ENCODE data around the gene LAMA5. TPM values are rescaled to one million over a fixed set of nuclear protein-coding genes. Genes with fewer than 3 reads are reported as not detected.

Gene LAMA5
- total RNA-seq, 1 donor from 2014 or later: 90.5 TPM

GRCh38 chr20:62331347-62331746, 35.8 kb downstream of the LAMA5 start:
- DNase-seq (ENCODE audit: low read depth): no peak

- DNase-seq (ENCODE audit: low read depth): no peak
These were observed 36.4 kb downstream of the LAMA5 start for GRCh38 chr20:62330576-62331317.

DNA sequence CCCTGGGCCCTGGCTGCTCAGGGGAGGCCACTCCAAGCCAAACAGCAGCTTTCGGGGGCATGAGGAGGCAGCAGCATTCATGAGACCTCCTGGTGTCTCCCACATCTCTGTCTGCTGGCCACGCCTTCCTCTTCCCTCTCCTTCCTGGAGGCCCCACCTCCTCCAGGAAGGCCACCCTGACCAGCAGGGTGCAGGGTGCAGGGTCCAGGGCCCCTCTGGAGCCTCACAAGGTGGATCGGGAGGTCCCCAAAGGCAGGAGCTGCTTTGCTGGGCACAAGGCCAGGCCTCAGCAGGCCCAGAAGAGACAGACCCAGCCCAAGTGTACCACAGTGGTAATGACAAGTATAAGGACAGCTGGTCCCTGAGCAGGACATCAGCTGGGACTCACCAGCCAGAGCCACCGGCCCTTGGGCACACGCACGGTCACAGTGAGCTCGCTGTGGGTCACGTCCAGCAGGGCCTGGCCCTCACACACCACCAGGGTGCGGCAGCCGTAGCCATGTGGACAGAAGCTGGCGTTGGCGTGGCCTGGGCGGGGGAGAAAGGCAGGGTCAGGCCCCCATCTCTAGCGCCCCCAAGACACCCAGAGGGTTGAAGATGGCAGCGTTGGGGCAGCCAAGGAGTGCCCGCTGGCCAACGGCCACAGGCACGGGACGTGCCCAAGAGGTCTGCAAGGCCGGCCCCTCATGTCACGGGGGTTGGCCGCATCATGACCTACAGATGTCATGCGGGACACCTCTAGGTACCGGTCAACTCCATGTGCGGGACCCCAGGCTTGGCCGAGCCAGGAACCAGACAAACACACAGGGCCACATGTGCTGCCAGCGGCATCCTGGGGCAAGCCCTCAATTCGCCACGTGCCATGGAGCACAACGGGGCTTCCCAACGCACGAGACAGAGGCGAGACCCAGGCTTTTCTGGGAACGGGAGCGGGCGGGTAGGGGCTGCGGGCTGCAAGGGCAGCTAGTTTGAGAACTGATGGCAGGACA, 37.4 kb downstream of the LAMA5 start:
- DNase-seq (ENCODE audit: low read depth): no peak

DNA sequence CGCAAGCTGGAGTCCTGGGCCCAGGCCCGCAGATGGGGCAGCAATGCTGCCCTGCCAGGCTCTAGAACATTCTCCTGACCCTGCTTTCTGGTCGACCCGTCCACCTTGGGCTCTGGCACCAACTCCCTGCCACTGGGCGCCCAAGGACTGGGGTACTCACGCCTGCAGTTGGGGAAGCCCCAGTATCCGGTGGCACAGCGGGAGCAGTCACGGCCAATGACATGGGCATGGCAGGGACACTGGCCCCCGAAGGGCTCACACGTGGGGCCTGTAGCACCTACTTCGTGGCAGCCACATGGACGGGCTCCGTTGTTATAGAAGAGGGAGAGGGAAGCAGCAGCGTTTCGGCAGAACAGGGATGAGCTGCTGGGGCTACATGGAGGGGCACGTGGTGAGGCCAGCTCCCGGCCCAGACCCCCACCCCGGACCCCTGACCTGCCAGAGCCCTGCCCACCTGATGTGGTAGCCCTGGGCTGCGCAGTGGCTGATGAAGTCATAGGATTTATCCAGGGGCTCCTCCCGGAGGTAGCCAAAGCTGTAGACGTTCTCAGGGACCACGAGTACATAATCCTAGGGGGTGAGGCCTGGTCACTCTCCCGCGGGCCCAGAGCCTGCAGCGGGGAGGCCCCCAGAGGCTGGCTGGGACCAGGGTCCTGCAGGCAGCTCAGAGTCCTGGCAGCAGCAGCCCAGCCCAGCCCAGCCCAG, 38.3 kb downstream of the LAMA5 start:
- no peak for DNase-seq (ENCODE audit: low read depth)

GRCh38 chr20:62327726-62328495, 39.2 kb downstream of the LAMA5 start:
- no peak for DNase-seq (ENCODE audit: low read depth)

DNA sequence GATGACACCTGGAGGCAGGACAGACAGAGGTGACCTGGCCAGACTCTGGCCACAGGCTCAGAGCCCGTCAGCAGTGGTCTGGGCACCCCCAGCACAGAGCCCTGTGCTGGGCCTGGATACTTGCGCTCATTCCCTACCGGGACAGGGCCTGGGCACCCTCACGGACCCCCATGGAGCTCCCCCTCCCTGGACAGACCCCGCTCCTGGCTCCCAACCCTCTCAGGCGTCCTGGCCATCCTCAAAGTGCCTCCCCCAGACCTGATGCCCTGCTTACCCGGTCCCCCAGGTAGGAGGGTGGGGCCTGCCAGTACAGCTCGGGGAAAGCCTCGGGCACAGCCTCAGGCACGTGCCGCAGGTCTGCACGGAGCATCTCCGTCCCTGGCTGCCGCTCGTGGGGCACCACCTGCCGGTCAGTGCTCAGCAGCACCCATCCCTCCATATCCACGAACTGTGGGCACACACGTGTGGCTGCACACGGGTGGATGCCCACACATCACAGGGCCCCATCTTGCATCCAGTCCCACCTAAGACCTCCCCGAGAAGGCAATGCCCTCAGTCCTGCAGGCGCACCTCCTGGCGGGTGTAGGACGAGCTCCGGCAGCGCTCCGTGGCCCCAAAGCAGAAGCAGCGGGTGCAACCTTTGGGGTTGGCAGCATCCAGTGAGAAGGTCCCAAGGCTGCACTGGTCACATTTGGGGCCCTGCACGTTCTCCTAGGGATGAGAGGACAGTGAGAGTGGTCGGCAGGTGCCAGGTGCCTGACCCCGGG, 40.0 kb downstream of the LAMA5 start:
- DNase-seq (ENCODE audit: low read depth): no peak

- no peak for DNase-seq (ENCODE audit: low read depth)
These were observed 40.6 kb downstream of the LAMA5 start for GRCh38 chr20:62326559-62326958.

- no peak for DNase-seq (ENCODE audit: low read depth)
These were observed 41.8 kb downstream of the LAMA5 start for GRCh38 chr20:62325172-62325905.

- no peak for DNase-seq (ENCODE audit: low read depth)
These were observed 42.9 kb downstream of the LAMA5 start for GRCh38 chr20:62323980-62324906.

- no peak for DNase-seq (ENCODE audit: low read depth)
These were observed 43.7 kb downstream of the LAMA5 start for GRCh38 chr20:62323146-62323979.

- DNase-seq (ENCODE audit: low read depth): no peak
These were observed 44.5 kb downstream of the LAMA5 start for GRCh38 chr20:62322492-62323041.

DNA sequence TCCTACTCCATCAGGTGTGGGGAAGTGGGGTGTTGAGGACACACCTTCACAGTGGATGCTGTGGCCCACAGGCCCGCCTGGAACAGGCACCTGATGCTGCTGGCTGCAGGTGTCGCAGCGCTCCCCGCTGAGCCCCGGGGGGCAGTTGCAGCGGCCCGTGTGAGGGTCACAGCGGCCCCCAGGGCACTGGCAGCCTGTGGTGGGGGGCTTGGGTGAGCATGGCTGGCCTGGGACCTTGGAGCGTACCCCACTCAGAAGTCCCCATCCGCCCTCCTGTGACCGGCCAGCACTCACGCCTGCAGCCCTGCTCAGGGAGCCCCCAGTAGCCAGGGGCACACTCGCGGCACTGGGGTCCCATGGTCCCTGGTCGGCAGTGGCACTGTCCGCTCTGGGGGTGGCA, 45.1 kb downstream of the LAMA5 start:
- DNase-seq (ENCODE audit: low read depth): no peak

DNA sequence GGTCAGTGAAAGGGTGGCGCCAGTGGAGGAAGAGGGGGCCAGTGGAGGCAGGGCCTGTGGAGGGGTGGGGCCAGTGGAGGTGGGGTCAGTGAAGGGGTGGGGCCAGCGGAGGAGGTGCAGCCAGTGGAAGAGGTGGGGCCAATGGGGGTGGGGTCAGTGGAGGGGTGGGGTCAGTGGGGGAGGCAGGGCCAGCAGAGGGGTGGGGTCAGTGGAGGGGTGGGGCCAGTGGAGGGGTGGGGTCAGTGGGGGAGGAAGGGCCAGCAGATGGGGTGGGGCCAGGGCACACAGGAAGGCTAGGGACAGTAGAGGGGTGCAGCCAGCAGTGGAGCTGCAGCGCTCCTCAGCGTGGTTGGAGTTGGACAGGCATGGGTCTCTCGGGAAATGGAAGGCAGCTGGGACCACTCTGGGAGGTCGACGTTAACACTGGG, 45.6 kb downstream of the LAMA5 start:
- DNase-seq (ENCODE audit: low read depth): peak; percentile 26

DNA sequence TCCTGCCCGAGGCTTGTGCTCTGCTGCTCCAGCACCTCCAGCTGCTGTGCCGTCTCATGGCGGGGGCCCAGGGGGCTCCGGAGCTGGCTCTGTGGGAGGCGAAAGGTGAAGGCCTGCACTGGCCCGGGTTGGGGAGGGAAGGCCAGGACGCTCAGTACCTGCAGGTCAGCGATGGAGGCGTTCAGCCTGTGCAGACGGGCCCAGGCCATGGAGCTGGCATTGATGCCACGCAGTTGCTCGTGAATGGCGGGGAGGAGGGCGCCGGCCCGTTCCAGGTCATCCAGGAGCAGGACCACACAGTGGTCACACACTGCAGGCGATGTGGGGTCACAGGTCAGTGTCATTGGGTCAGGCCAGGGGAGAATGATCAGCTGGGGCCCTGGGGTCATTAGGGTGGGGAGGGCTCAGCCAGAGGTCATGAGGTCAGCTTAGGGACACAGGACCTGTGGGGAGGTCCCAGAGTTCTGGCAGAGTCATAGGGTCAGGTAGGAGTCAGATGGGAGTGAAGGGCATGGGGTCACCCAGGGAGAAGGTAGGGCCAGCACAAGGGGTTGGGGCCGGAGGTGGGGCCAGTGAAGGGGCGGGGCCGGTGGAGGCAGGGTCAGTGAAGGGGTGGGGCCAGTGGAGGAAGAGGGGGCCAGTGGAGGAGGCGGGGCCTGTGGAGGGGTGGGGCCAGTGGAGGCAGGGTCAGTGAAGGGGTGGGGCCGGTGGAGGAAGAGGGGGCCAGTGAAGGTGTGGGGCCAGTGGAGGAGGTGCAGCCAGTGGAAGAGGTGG, 46.3 kb downstream of the LAMA5 start:
- DNase-seq (ENCODE audit: low read depth): no peak

GRCh38 chr20:62319346-62319909, 47.7 kb downstream of the LAMA5 start:
- DNase-seq (ENCODE audit: low read depth): no peak

All from myocyte (in vitro differentiated cells).